H9 (cell line): Measurements from ENCODE around the gene CAPN3. TPM values are rescaled to one million over a fixed set of nuclear protein-coding genes. Genes with fewer than 3 reads are reported as not detected.

Source experiments
- DNase-seq: peaks from one replicate; pipeline ENCODE4 v3.0.0-alpha.2; 2017
- H2AFZ ChIP-seq: one replicate; pipeline ENCODE4 v1.6.1; 2013; ENCODE audit warnings: mild to moderate bottlenecking, low read length, control low read depth, moderate library complexity
- H2AK5ac ChIP-seq: 2 replicates; pipeline ENCODE4 v1.6.1; 2013; ENCODE audit warnings: low read length, control low read depth, mixed read lengths; ENCODE audit not compliant: insufficient read length
- H2BK120ac ChIP-seq: one replicate; pipeline ENCODE4 v1.6.1; 2013; ENCODE audit warnings: low read depth, mild to moderate bottlenecking, low read length, control low read depth, inconsistent platforms; ENCODE audit not compliant: poor library complexity, severe bottlenecking
- H2BK12ac ChIP-seq: 2 replicates; pipeline ENCODE4 v1.6.1; 2013; ENCODE audit warnings: low read length, control low read depth, mixed read lengths, low read depth; ENCODE audit not compliant: insufficient read length
- H2BK15ac ChIP-seq: 2 replicates; pipeline ENCODE4 v1.6.1; 2013; ENCODE audit warnings: low read depth, low read length, control low read depth
- H2BK20ac ChIP-seq: one replicate; pipeline ENCODE4 v1.6.1; 2013; ENCODE audit warnings: low read depth, mild to moderate bottlenecking, low read length, control low read depth, inconsistent platforms; ENCODE audit not compliant: poor library complexity, severe bottlenecking
- H2BK5ac ChIP-seq: 2 replicates; pipeline ENCODE4 v1.6.1; 2013; ENCODE audit warnings: low read length, control low read depth, mixed read lengths; ENCODE audit not compliant: insufficient read length
- H3K14ac ChIP-seq: 2 replicates; pipeline ENCODE4 v1.6.1; 2013; ENCODE audit warnings: low read length, control low read depth; ENCODE audit not compliant: insufficient read depth
- H3K18ac ChIP-seq: 2 replicates; pipeline ENCODE4 v1.6.1; 2013; ENCODE audit warnings: low read depth, mild to moderate bottlenecking, mixed read lengths, low read length, control low read depth; ENCODE audit not compliant: insufficient read length
- H3K23ac ChIP-seq: 2 replicates; pipeline ENCODE4 v1.6.1; 2013; ENCODE audit warnings: low read length, control low read depth, mixed read lengths, low read depth; ENCODE audit not compliant: insufficient read length
- H3K23me2 ChIP-seq: 2 replicates; pipeline ENCODE4 v1.6.1; 2013; ENCODE audit warnings: low read depth, mild to moderate bottlenecking, mixed read lengths, low read length, control low read depth; ENCODE audit not compliant: insufficient read length, poor library complexity, severe bottlenecking
- H3K27ac ChIP-seq: 2 replicates; pipeline ENCODE4 v1.5.1; 2013; ENCODE audit warnings: low read length, control low read depth, mixed read lengths, low read depth; ENCODE audit not compliant: insufficient read length
- H3K27me3 ChIP-seq: 2 replicates; pipeline ENCODE4 v1.6.1; 2013; ENCODE audit warnings: low read length, control low read depth, inconsistent platforms; ENCODE audit not compliant: insufficient read depth
- H3K4ac ChIP-seq: 2 replicates; pipeline ENCODE4 v1.6.1; 2013; ENCODE audit warnings: low read depth, mild to moderate bottlenecking, control low read depth, inconsistent platforms, low read length, moderate library complexity
- H3K4me1 ChIP-seq: 2 replicates; pipeline ENCODE4 v1.6.1; 2013; ENCODE audit warnings: low read length, control low read depth, inconsistent platforms; ENCODE audit not compliant: insufficient read depth
- H3K4me2 ChIP-seq: 2 replicates; pipeline ENCODE4 v1.6.1; 2013; ENCODE audit warnings: low read length, control low read depth, mixed read lengths; ENCODE audit not compliant: insufficient read length, insufficient read depth
- H3K56ac ChIP-seq: 2 replicates; pipeline ENCODE4 v1.6.1; 2013; ENCODE audit warnings: low read depth, mild to moderate bottlenecking, mixed read lengths, low read length, control low read depth; ENCODE audit not compliant: insufficient read length
- H3K79me1 ChIP-seq: 2 replicates; pipeline ENCODE4 v1.6.1; 2013; ENCODE audit warnings: low read depth, mild to moderate bottlenecking, moderate library complexity, low read length, control low read depth, inconsistent platforms; ENCODE audit not compliant: insufficient read depth, poor library complexity, severe bottlenecking
- H3K79me2 ChIP-seq: 2 replicates; pipeline ENCODE4 v1.6.1; 2013; ENCODE audit warnings: low read length, control low read depth, inconsistent platforms; ENCODE audit not compliant: insufficient read depth
- H3K9ac ChIP-seq: 2 replicates; pipeline ENCODE4 v1.6.1; 2013; ENCODE audit warnings: low read length, control low read depth, mixed read lengths; ENCODE audit not compliant: insufficient read length; ENCODE audit errors: extremely low read depth
- H3K9me3 ChIP-seq: one replicate; pipeline ENCODE4 v1.6.1; 2013; ENCODE audit warnings: low read depth, low read length, inconsistent platforms; ENCODE audit not compliant: control insufficient read depth
- H3T11ph ChIP-seq: one replicate; pipeline ENCODE4 v1.6.1; 2013; ENCODE audit warnings: mild to moderate bottlenecking, low read length, control low read depth, inconsistent platforms
- H4K20me1 ChIP-seq: one replicate; pipeline ENCODE4 v1.6.1; 2013; ENCODE audit not compliant: control insufficient read depth, insufficient read length, insufficient read depth
- H4K5ac ChIP-seq: 2 replicates; pipeline ENCODE4 v1.6.1; 2013; ENCODE audit warnings: low read depth, mild to moderate bottlenecking, mixed read lengths, low read length, control low read depth; ENCODE audit not compliant: insufficient read length
- H4K8ac ChIP-seq: replicated peaks from 2 replicates; pipeline ENCODE4 v1.6.1; 2013; ENCODE audit warnings: low read length, control low read depth, mixed read lengths, low read depth; ENCODE audit not compliant: insufficient read length
- H4K91ac ChIP-seq: 2 replicates; pipeline ENCODE4 v1.6.1; 2013; ENCODE audit warnings: low read depth, mild to moderate bottlenecking, moderate library complexity, mixed read lengths, low read length, control low read depth; ENCODE audit not compliant: insufficient read length
- H3K27ac Mint-ChIP-seq, 3 experiments: 2 replicates in 2 of 3; 3 replicates in 1 of 3; pipeline ENCODE4 v1.8.0; 2020 to 2021; ENCODE audit warnings: mixed read lengths in 3 of 3, mild to moderate bottlenecking in 1 of 3, moderate library complexity in 1 of 3
- H3K27me3 Mint-ChIP-seq: 2 replicates; pipeline ENCODE4 v1.8.0; 2021; ENCODE audit warnings: low read depth, mild to moderate bottlenecking, moderate library complexity, mixed read lengths
- H3K36me3 Mint-ChIP-seq, 3 experiments: 2 replicates in 2 of 3; 3 replicates in 1 of 3; pipeline ENCODE4 v1.8.0; 2020 to 2021; ENCODE audit warnings: low read depth in 3 of 3, mixed read lengths in 3 of 3; ENCODE audit not compliant: insufficient read depth in 1 of 3
- H3K4me1 Mint-ChIP-seq, 2 experiments: 2 replicates each; pipeline ENCODE4 v1.8.0; 2020; ENCODE audit warnings: mixed read lengths in 2 of 2
- H3K4me3 Mint-ChIP-seq, 2 experiments: 2 replicates in 1 of 2; 3 replicates in 1 of 2; pipeline ENCODE4 v1.8.0; 2020 to 2021; ENCODE audit warnings: mild to moderate bottlenecking in 2 of 2, mixed read lengths in 2 of 2, moderate library complexity in 1 of 2
- H3K9me3 Mint-ChIP-seq, 2 experiments: 2 replicates in 1 of 2; 3 replicates in 1 of 2; pipeline ENCODE4 v1.8.0; 2020; ENCODE audit warnings: mild to moderate bottlenecking in 2 of 2, mixed read lengths in 2 of 2, moderate library complexity in 1 of 2
- WGBS: extraction: QIAGEN DNeasy Blood & Tissue Kit; methylation state at CpG from one replicate; pipeline ENCODE4 v1.1.7; 2013; ENCODE audit warnings: missing lambda C conversion rate, low lambda C conversion rate, mixed read lengths; ENCODE audit not compliant: insufficient read length; ENCODE audit errors: extremely low coverage; 5-methylcytosine and 5-hydroxymethylcytosine counted together
- total RNA-seq: library from RNA; stranded (reverse); gene quantifications from 2 replicates; pipeline ENCODE4 v1.2.1, GENCODE V29; 2021
- TF ChIP-seq, protein P1 (sequence below): fragments of 200-600 bp; sonication (generic); conservative IDR thresholded peaks from 3 replicates; pipeline ENCODE4 v1.8.0; 2021; ENCODE audit warnings: antibody characterized with exemption, mild to moderate bottlenecking

Gene CAPN3
- total RNA-seq, 1 experiment from 2014 or later: 0.31 TPM

- no peak overlapping the region for H3K14ac ChIP-seq
- H2AK5ac ChIP-seq: no peak overlapping the region
- H2BK15ac ChIP-seq: no peak overlapping the region
- H4K91ac ChIP-seq: no peak overlapping the region
- H3K4me1 ChIP-seq: no peaks in the 10 kb centered on the region
- Mint-ChIP-seq H3K36me3 (no peaks in the 10 kb centered on the region), H3K27ac (no peak overlapping the region), H3K4me3 (no peak overlapping the region), H3K9me3 (no peaks in the 10 kb centered on the region), H3K4me1 (no peaks in the 10 kb centered on the region), H3K27me3 (no peaks in the 10 kb centered on the region)
- H3T11ph ChIP-seq: no peak overlapping the region
- H4K5ac ChIP-seq: no peak overlapping the region
- H2AFZ ChIP-seq: no peak overlapping the region
- no peak overlapping the region for H3K18ac ChIP-seq
- no CpG with 5 or more reads among the region's 2 CpGs for WGBS
- H4K8ac ChIP-seq: no peak overlapping the region
- no peak for DNase-seq
- no peaks in the 10 kb centered on the region for H3K27me3 ChIP-seq
- no peak overlapping the region for H2BK5ac ChIP-seq
- no peak overlapping the region for H3K23ac ChIP-seq
- H3K27ac ChIP-seq: no peak overlapping the region
- H2BK12ac ChIP-seq: no peak overlapping the region
- no peaks in the 10 kb centered on the region for H3K79me2 ChIP-seq
- no peak overlapping the region for H3K9ac ChIP-seq
- H2BK20ac ChIP-seq: no peak overlapping the region
- H3K4me2 ChIP-seq: no peak overlapping the region
- H4K20me1 ChIP-seq: no peaks in the 10 kb centered on the region
- no peak overlapping the region for H2BK120ac ChIP-seq
- H3K9me3 ChIP-seq: no peaks in the 10 kb centered on the region
- H3K23me2 ChIP-seq: no peaks in the 10 kb centered on the region
- TF ChIP-seq, protein P1, sequence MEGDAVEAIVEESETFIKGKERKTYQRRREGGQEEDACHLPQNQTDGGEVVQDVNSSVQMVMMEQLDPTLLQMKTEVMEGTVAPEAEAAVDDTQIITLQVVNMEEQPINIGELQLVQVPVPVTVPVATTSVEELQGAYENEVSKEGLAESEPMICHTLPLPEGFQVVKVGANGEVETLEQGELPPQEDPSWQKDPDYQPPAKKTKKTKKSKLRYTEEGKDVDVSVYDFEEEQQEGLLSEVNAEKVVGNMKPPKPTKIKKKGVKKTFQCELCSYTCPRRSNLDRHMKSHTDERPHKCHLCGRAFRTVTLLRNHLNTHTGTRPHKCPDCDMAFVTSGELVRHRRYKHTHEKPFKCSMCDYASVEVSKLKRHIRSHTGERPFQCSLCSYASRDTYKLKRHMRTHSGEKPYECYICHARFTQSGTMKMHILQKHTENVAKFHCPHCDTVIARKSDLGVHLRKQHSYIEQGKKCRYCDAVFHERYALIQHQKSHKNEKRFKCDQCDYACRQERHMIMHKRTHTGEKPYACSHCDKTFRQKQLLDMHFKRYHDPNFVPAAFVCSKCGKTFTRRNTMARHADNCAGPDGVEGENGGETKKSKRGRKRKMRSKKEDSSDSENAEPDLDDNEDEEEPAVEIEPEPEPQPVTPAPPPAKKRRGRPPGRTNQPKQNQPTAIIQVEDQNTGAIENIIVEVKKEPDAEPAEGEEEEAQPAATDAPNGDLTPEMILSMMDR: no peak
- no peak overlapping the region for H3K4ac ChIP-seq
- no peaks in the 10 kb centered on the region for H3K79me1 ChIP-seq
- H3K56ac ChIP-seq: no peak overlapping the region
These were observed 30.1 kb upstream of the CAPN3 start for GRCh38 chr15:42329161-42329560.
